GM12892 (cell line): ENCODE data around the gene P2RX1.

ENCODE experiments used
- POLR2A ChIP-seq: IDR thresholded peaks from 2 replicates; pipeline ENCODE4 v1.6.1; 2011; ENCODE audit warnings: low read depth, low read length, control low read depth
- POLR2AphosphoS5 ChIP-seq: IDR thresholded peaks from 2 replicates; pipeline ENCODE4 v1.6.1; 2011; ENCODE audit warnings: low read depth, low read length, control low read depth

- TF ChIP-seq POLR2A (no peak), POLR2AphosphoS5 (no peak)
Measured at GRCh38 chr17:3929181-3929580, 12.9 kb upstream of the P2RX1 start.
